MM.1S (cell line): ENCODE results near the gene VSTM2L.

Source experiments
- CTCF ChIP-seq: fragments of 300-600 bp; sonication (generic); IDR thresholded peaks from 2 replicates; pipeline ENCODE4 v1.5.1; 2016; ENCODE audit warnings: antibody characterized with exemption, low read length, mixed read lengths
- EZH2 ChIP-seq: fragments of 300-600 bp; sonication (generic); optimal IDR thresholded peaks from 2 replicates; pipeline ENCODE3; 2017; ENCODE audit warnings: low read depth, mild to moderate bottlenecking, antibody characterized with exemption, low read length, mixed read lengths
- EZH2phosphoT487 ChIP-seq: fragments of 300-600 bp; sonication (generic); IDR thresholded peaks from 2 replicates; pipeline ENCODE4 v1.6.1; 2018; ENCODE audit warnings: antibody characterized with exemption, low read length

GRCh38 chr20:37907330-37907676 is 4.4 kb downstream of the VSTM2L start:
- TF ChIP-seq CTCF (no peak), EZH2 (no peak), EZH2phosphoT487 (no peak)
